H9 (cell line): Measurements from ENCODE around the gene TRPC4AP. TPM values are rescaled to one million over a fixed set of nuclear protein-coding genes. Genes with fewer than 3 reads are reported as not detected.

Source experiments
- DNase-seq: peaks from one replicate; pipeline ENCODE4 v3.0.0-alpha.2; 2017
- H2AFZ ChIP-seq: one replicate; pipeline ENCODE4 v1.6.1; 2013; ENCODE audit warnings: mild to moderate bottlenecking, low read length, control low read depth, moderate library complexity
- H2AK5ac ChIP-seq: 2 replicates; pipeline ENCODE4 v1.6.1; 2013; ENCODE audit warnings: low read length, control low read depth, mixed read lengths; ENCODE audit not compliant: insufficient read length
- H2BK120ac ChIP-seq: one replicate; pipeline ENCODE4 v1.6.1; 2013; ENCODE audit warnings: low read depth, mild to moderate bottlenecking, low read length, control low read depth, inconsistent platforms; ENCODE audit not compliant: poor library complexity, severe bottlenecking
- H2BK12ac ChIP-seq: 2 replicates; pipeline ENCODE4 v1.6.1; 2013; ENCODE audit warnings: low read length, control low read depth, mixed read lengths, low read depth; ENCODE audit not compliant: insufficient read length
- H2BK15ac ChIP-seq: 2 replicates; pipeline ENCODE4 v1.6.1; 2013; ENCODE audit warnings: low read depth, low read length, control low read depth
- H2BK20ac ChIP-seq: one replicate; pipeline ENCODE4 v1.6.1; 2013; ENCODE audit warnings: low read depth, mild to moderate bottlenecking, low read length, control low read depth, inconsistent platforms; ENCODE audit not compliant: poor library complexity, severe bottlenecking
- H2BK5ac ChIP-seq: 2 replicates; pipeline ENCODE4 v1.6.1; 2013; ENCODE audit warnings: low read length, control low read depth, mixed read lengths; ENCODE audit not compliant: insufficient read length
- H3K14ac ChIP-seq: 2 replicates; pipeline ENCODE4 v1.6.1; 2013; ENCODE audit warnings: low read length, control low read depth; ENCODE audit not compliant: insufficient read depth
- H3K18ac ChIP-seq: 2 replicates; pipeline ENCODE4 v1.6.1; 2013; ENCODE audit warnings: low read depth, mild to moderate bottlenecking, mixed read lengths, low read length, control low read depth; ENCODE audit not compliant: insufficient read length
- H3K23ac ChIP-seq: 2 replicates; pipeline ENCODE4 v1.6.1; 2013; ENCODE audit warnings: low read length, control low read depth, mixed read lengths, low read depth; ENCODE audit not compliant: insufficient read length
- H3K23me2 ChIP-seq: 2 replicates; pipeline ENCODE4 v1.6.1; 2013; ENCODE audit warnings: low read depth, mild to moderate bottlenecking, mixed read lengths, low read length, control low read depth; ENCODE audit not compliant: insufficient read length, poor library complexity, severe bottlenecking
- H3K27ac ChIP-seq: 2 replicates; pipeline ENCODE4 v1.5.1; 2013; ENCODE audit warnings: low read length, control low read depth, mixed read lengths, low read depth; ENCODE audit not compliant: insufficient read length
- H3K27me3 ChIP-seq: 2 replicates; pipeline ENCODE4 v1.6.1; 2013; ENCODE audit warnings: low read length, control low read depth, inconsistent platforms; ENCODE audit not compliant: insufficient read depth
- H3K4ac ChIP-seq: 2 replicates; pipeline ENCODE4 v1.6.1; 2013; ENCODE audit warnings: low read depth, mild to moderate bottlenecking, control low read depth, inconsistent platforms, low read length, moderate library complexity
- H3K4me1 ChIP-seq: 2 replicates; pipeline ENCODE4 v1.6.1; 2013; ENCODE audit warnings: low read length, control low read depth, inconsistent platforms; ENCODE audit not compliant: insufficient read depth
- H3K4me2 ChIP-seq: 2 replicates; pipeline ENCODE4 v1.6.1; 2013; ENCODE audit warnings: low read length, control low read depth, mixed read lengths; ENCODE audit not compliant: insufficient read length, insufficient read depth
- H3K56ac ChIP-seq: 2 replicates; pipeline ENCODE4 v1.6.1; 2013; ENCODE audit warnings: low read depth, mild to moderate bottlenecking, mixed read lengths, low read length, control low read depth; ENCODE audit not compliant: insufficient read length
- H3K79me1 ChIP-seq: 2 replicates; pipeline ENCODE4 v1.6.1; 2013; ENCODE audit warnings: low read depth, mild to moderate bottlenecking, moderate library complexity, low read length, control low read depth, inconsistent platforms; ENCODE audit not compliant: insufficient read depth, poor library complexity, severe bottlenecking
- H3K79me2 ChIP-seq: 2 replicates; pipeline ENCODE4 v1.6.1; 2013; ENCODE audit warnings: low read length, control low read depth, inconsistent platforms; ENCODE audit not compliant: insufficient read depth
- H3K9ac ChIP-seq: 2 replicates; pipeline ENCODE4 v1.6.1; 2013; ENCODE audit warnings: low read length, control low read depth, mixed read lengths; ENCODE audit not compliant: insufficient read length; ENCODE audit errors: extremely low read depth
- H3K9me3 ChIP-seq: one replicate; pipeline ENCODE4 v1.6.1; 2013; ENCODE audit warnings: low read depth, low read length, inconsistent platforms; ENCODE audit not compliant: control insufficient read depth
- H3T11ph ChIP-seq: one replicate; pipeline ENCODE4 v1.6.1; 2013; ENCODE audit warnings: mild to moderate bottlenecking, low read length, control low read depth, inconsistent platforms
- H4K20me1 ChIP-seq: one replicate; pipeline ENCODE4 v1.6.1; 2013; ENCODE audit not compliant: control insufficient read depth, insufficient read length, insufficient read depth
- H4K5ac ChIP-seq: 2 replicates; pipeline ENCODE4 v1.6.1; 2013; ENCODE audit warnings: low read depth, mild to moderate bottlenecking, mixed read lengths, low read length, control low read depth; ENCODE audit not compliant: insufficient read length
- H4K8ac ChIP-seq: replicated peaks from 2 replicates; pipeline ENCODE4 v1.6.1; 2013; ENCODE audit warnings: low read length, control low read depth, mixed read lengths, low read depth; ENCODE audit not compliant: insufficient read length
- H4K91ac ChIP-seq: 2 replicates; pipeline ENCODE4 v1.6.1; 2013; ENCODE audit warnings: low read depth, mild to moderate bottlenecking, moderate library complexity, mixed read lengths, low read length, control low read depth; ENCODE audit not compliant: insufficient read length
- H3K27ac Mint-ChIP-seq, 3 experiments: 2 replicates in 2 of 3; 3 replicates in 1 of 3; pipeline ENCODE4 v1.8.0; 2020 to 2021; ENCODE audit warnings: mixed read lengths in 3 of 3, mild to moderate bottlenecking in 1 of 3, moderate library complexity in 1 of 3
- H3K27me3 Mint-ChIP-seq: 2 replicates; pipeline ENCODE4 v1.8.0; 2021; ENCODE audit warnings: low read depth, mild to moderate bottlenecking, moderate library complexity, mixed read lengths
- H3K36me3 Mint-ChIP-seq, 3 experiments: 2 replicates in 2 of 3; 3 replicates in 1 of 3; pipeline ENCODE4 v1.8.0; 2020 to 2021; ENCODE audit warnings: low read depth in 3 of 3, mixed read lengths in 3 of 3; ENCODE audit not compliant: insufficient read depth in 1 of 3
- H3K4me1 Mint-ChIP-seq, 2 experiments: 2 replicates each; pipeline ENCODE4 v1.8.0; 2020; ENCODE audit warnings: mixed read lengths in 2 of 2
- H3K4me3 Mint-ChIP-seq, 2 experiments: 2 replicates in 1 of 2; 3 replicates in 1 of 2; pipeline ENCODE4 v1.8.0; 2020 to 2021; ENCODE audit warnings: mild to moderate bottlenecking in 2 of 2, mixed read lengths in 2 of 2, moderate library complexity in 1 of 2
- H3K9me3 Mint-ChIP-seq, 2 experiments: 2 replicates in 1 of 2; 3 replicates in 1 of 2; pipeline ENCODE4 v1.8.0; 2020; ENCODE audit warnings: mild to moderate bottlenecking in 2 of 2, mixed read lengths in 2 of 2, moderate library complexity in 1 of 2
- CTCF ChIP-seq: fragments of 200-600 bp; sonication (generic); conservative IDR thresholded peaks from 3 replicates; pipeline ENCODE4 v1.8.0; 2021; ENCODE audit warnings: antibody characterized with exemption, mild to moderate bottlenecking
- WGBS: extraction: QIAGEN DNeasy Blood & Tissue Kit; methylation state at CpG from one replicate; pipeline ENCODE4 v1.1.7; 2013; ENCODE audit warnings: missing lambda C conversion rate, low lambda C conversion rate, mixed read lengths; ENCODE audit not compliant: insufficient read length; ENCODE audit errors: extremely low coverage; 5-methylcytosine and 5-hydroxymethylcytosine counted together
- total RNA-seq: library from RNA; stranded (reverse); gene quantifications from 2 replicates; pipeline ENCODE4 v1.2.1, GENCODE V29; 2021

Gene TRPC4AP
- total RNA-seq, 1 experiment from 2014 or later, result 93.9 TPM

- H3K36me3 Mint-ChIP-seq, result peaks cover 46 to 96% (median 90%) of the 10 kb centered on the region in 3 experiments; a peak in 6 of 7 replicates
- H3K27me3 ChIP-seq, result no peaks in the 10 kb centered on the region
- H2BK120ac ChIP-seq, result no peak overlapping the region
- no peak overlapping the region for H4K8ac ChIP-seq
- no peaks in the 10 kb centered on the region for H3K79me1 ChIP-seq
- H3K27me3 Mint-ChIP-seq, result no peaks in the 10 kb centered on the region
- H3K14ac ChIP-seq, result no peak overlapping the region
- no peak overlapping the region for H2BK15ac ChIP-seq
- no peak overlapping the region for H3K23ac ChIP-seq
- H3K4me3 Mint-ChIP-seq, result no peak overlapping the region
- no peak overlapping the region for H3K4me2 ChIP-seq
- H3K9me3 Mint-ChIP-seq, result no peaks in the 10 kb centered on the region
- H4K5ac ChIP-seq, result no peak overlapping the region
- H3K4ac ChIP-seq, result no peak overlapping the region
- H4K20me1 ChIP-seq, result no peaks in the 10 kb centered on the region
- no peak overlapping the region for H3T11ph ChIP-seq
- H3K4me1 Mint-ChIP-seq, result peaks cover 0 to 4% of the 10 kb centered on the region in 2 experiments; a peak in 1 of 4 replicates
- no peak overlapping the region for H2AFZ ChIP-seq
- no peak overlapping the region for H2BK12ac ChIP-seq
- no peak overlapping the region for H2BK20ac ChIP-seq
- no peaks in the 10 kb centered on the region for H3K4me1 ChIP-seq
- no peak overlapping the region for H3K56ac ChIP-seq
- H3K9me3 ChIP-seq, result no peaks in the 10 kb centered on the region
- H4K91ac ChIP-seq, result no peak overlapping the region
- H3K18ac ChIP-seq, result no peak overlapping the region
- no peaks in the 10 kb centered on the region for H3K23me2 ChIP-seq
- H2BK5ac ChIP-seq, result no peak overlapping the region
- no peak overlapping the region for H2AK5ac ChIP-seq
- no peak overlapping the region for H3K27ac Mint-ChIP-seq
- H3K79me2 ChIP-seq, result no peaks in the 10 kb centered on the region
- H3K9ac ChIP-seq, result no peak overlapping the region
- no peak overlapping the region for H3K27ac ChIP-seq
- no peak for TF ChIP-seq CTCF
- peak; percentile 15 for DNase-seq
- WGBS, result no CpG with 5 or more reads among the region's 5 CpGs
Observed at GRCh38 chr20:35011589-35012226, 80.9 kb downstream of the TRPC4AP start.
